Measurements from ENCODE around the gene TGFBI.

TGFBI gene

DNA sequence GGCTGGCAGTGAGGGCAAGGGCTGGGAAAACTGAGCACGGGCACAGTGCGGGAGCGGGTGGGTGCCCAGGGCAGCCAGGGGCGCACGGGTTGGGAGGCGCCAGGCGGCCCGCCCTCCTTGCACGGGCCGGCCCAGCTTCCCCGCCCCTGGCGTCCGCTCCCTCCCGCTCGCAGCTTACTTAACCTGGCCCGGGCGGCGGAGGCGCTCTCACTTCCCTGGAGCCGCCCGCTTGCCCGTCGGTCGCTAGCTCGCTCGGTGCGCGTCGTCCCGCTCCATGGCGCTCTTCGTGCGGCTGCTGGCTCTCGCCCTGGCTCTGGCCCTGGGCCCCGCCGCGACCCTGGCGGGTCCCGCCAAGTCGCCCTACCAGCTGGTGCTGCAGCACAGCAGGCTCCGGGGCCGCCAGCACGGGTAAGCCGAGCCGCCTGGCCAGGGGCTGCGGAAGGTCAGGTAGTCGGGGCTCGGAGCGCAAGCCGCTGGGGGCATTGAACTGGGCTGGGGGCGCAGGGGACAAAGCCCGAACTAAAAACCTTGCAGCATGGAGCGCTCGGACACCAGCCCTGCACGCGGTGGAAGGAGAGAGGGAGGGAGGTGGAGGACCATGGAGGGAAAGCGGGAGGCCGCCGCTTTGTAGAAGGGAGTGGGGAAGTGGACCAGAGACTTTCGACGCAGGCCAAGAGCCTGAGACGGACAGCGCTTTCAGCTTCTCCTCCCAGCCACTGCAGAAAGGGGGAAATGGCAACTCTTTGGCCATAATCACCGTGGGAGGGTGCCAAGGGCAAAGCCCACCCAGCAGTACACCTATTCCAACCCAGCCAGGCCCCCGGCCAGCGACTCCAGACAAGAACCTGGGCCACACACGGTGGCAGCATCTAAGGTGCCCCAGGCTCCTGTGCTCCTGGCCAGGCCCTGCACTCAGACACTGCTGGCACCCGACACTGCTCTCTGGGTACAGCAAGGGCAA is at the start of gene TGFBI:
TSS of gene TGFBI (plus strand) at position 207 of the 961 bp plus-strand sequence. CDS start at position 275, 68 bp downstream.
- DNase-seq (ENCODE audit: low read depth in 2 of 2), result no peak

DNA sequence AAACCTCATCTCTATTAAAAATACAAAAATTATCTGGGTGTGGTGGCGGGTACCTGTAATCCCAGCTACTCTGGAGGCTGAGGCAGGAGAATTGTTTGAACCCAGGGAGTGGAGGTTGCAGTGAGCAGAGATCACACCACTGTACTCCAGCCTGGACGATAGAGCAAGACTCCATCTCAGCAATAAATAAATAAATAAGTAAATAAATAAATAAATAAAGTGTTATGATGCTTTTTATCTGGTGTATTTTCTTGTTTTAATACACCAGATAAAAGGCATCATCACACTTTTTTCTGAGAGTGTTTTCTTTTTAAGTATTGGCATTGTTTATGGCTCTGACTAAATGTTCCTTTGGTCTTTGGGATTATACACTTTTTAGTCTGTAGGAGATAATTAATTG is 49.8 kb upstream of the TGFBI start:
- no peak for DNase-seq (ENCODE audit: low read depth in 2 of 2)

DNA sequence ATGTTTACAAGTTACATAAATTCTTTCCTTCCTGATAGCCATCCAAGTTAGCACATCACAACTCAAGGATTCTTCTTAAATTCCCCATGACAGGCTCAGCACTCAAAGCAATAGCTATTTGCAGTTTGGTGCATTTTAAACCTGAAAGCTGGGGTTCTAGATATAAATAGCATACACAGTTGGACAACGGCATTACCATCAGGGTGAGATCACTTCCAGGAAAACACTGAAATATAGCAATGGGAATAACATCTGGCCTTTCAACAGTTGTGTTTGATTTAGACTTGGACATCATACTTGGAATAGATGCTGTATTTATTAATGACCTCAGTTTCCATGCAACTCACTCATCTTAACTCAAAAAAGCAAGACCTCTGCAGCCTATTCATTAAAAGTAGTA is 49.3 kb upstream of the TGFBI start:
- DNase-seq (ENCODE audit: low read depth in 2 of 2), result peak; percentile 89 to 91

DNA sequence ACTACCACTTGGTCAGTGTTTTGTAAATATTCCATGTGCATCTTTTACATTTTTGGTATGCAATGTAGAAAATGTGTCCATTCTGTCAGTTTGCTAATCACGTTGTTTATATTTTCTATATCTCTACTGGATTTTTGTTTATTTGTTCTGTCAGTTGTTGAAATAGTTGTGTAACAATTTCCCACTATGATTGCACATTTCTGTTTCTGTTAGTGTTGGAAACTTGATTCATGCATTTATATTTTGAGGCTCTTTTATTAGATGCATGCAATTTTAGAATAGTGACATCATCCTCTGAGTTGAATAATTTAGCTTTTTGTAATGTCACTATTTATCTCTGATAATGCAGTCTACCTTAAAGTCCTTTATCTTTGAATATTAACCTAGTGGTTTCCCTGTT is 48.2 kb upstream of the TGFBI start:
- DNase-seq (ENCODE audit: low read depth in 2 of 2), result no peak

DNA sequence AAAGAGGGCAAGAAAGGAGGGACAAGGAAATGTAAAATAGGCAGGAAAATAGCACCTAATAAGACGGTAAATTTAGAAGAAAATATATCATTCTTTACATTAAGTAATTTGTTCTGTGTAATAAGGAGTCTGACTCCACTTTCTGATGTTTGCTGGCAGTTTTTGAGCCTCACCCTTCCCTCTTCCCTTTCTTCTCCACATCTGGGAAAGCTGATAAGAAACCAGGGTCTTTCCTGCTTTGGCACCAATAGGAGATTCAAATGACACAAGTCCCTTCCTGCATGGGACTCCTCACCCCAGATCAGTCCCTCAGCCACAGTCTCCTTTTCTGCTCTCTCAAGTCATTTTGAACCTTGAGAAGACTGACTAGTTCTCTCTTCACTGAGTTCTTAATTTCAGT is 42.8 kb upstream of the TGFBI start:
- no peak for DNase-seq (ENCODE audit: low read depth in 2 of 2)

DNA sequence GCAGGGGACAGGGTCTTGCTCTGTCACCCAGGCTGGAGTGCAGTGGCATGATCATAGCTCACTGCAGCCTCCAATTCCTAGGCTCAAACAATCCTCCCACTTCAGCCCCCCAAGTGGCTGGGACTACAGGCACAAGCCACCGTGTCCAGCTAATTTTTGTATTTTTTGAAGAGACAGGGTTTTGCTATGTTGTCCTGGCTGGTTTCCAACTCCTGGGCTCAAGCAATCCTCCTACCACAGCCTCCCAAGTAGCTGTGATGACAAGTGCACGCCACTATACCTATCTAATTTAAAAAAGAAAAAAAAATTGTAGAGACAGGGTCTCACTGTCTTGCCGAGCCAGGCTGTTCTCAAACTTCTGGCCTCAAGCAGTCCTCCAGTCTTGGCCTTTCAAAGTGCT is 42.4 kb upstream of the TGFBI start:
- DNase-seq (ENCODE audit: low read depth in 2 of 2), result no peak

DNA sequence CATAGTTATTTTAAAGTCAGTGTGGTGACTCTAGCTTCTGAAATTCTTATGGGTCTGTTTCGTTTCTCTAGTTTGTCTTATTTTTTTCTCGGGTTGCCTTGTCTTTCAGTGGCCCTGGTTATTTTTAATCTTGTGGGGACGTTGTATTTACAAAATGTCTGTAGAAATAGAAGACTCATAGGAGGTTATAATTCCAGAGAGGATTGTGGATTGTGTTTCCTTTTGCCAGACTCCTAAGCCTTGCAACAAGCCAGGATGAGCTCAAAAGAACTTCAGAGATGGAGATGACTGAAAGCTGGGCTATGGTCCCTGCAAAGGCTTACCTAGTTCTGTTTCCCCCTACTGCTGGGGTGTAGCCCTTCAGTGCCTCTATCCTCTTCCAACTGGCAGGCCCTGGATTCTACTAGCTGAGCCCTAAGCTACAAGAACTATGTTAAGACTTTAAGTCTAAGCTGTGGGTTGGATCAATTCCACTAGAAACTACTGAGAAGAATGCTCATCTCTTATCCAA is 41.8 kb upstream of the TGFBI start:
- DNase-seq (ENCODE audit: low read depth in 2 of 2), result no peak

DNA sequence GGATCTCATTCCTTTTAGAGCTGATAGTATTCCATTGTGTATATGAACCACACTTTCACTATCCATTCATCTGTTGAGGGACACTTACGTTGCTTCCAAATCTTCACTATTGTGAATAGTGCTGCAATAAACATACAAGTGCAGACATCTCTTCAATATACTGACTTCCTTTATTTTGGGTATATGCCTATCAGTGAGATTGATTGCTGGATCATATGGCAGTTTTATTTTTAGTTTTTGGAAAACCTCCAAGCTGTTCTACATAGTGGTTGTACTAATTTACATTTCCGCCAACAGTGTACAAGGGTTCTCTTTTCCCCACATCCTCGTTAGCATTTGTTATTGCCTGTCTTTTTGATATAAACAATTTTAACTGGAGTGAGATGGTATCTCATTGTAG is 40.2 kb upstream of the TGFBI start:
- DNase-seq (ENCODE audit: low read depth in 2 of 2), result no peak

DNA sequence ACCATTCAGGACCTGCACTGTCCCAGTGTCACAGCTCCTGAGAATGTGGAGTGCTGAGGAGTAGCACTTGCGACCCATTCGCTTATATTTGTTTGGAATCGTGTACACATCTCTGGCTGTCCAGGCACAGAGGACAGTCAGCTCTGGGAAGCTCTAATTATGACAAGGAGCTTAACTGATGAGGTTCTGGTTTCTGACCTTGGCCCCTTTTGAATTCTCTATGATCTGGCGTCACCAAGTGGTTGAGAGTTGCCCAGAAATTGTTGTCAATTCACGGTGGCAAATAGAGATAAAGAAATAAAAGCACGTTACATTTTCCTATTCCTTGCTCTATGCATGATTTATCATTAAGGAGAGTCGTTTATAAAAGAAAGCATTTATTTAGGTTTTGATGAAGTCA is 39.1 kb upstream of the TGFBI start:
- no peak for DNase-seq (ENCODE audit: low read depth in 2 of 2)

DNA sequence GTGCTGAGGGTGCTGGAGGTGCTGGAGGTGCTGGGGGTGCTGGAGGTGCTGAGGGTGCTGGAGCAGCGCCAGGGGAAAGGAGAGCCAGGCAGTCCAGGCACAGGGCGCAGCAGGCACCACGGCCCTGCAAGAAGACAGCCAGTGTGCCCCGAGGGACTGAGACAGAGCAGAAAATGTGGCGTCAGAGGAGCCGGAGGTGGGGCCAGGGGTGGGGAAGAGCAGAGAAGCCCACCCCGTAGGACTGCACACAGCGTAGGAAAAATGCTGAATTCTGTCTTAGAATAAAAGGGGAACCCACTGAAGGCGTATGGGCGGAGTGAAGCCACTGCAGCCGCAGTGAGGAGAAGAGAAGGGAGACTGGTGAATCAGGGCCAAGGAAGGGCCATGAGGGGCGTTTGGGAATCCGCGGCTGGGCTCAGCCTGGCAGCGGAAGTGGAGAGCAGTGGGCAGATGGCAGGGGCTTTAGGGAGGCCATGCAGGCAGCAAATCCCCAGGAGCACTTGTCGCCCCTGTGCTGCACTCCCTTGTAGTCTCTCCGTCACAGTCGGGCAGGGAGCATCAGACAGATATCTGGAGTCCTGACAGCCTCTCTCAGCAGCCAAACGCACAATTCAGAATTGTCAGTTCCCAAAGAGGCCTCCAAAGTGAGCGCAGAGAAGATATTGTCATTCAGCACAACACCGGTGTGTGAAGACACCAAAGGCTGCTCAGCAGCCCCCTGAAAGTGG is 38.1 kb upstream of the TGFBI start:
- no peak for DNase-seq (ENCODE audit: low read depth in 2 of 2)

DNA sequence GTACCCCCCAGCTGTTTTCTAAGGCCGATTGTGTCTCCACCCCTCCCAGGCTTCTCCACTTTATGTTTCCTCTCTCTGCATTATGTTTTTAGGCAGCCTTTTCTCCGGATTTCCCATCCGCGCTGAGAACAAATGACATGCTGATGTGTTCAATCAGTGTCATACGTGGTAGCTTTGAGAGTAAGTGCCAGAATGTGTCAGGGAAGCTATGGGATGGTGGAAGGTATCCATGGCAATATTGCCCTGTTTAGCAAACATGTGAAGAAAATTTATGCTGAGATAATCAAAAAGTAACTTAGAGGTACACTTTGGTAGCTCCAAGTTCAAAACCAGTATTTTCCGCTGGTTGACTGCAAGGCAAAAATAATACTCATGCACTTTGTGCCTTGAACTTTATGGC is 37.4 kb upstream of the TGFBI start:
- no peak for DNase-seq (ENCODE audit: low read depth in 2 of 2)

DNA sequence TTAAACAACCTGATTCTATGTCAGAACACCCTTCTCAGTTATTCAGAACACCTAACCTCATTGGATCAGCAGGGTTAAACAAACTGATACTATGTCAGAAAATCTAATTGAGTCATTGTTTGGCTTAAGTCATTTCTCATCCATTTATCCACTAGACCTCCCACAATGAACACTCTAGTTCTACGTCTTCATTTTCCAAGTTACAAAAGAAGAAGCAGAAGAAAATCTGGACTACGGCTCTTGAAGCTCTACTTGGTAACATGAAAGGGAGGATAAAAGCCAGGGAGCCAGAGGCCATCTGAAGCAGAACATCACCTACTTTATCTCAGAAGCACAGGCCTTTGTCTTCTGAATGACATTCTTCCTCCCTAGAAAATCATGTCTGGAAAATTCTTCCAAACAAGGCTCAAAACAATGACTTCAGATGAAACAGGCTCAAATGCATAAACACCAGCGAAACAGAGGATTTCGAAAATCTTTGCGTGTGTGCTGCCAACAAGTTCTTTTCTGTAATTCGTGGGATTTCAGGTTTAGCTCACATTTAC is 35.4 kb upstream of the TGFBI start:
- no peak for DNase-seq (ENCODE audit: low read depth in 2 of 2)

DNA sequence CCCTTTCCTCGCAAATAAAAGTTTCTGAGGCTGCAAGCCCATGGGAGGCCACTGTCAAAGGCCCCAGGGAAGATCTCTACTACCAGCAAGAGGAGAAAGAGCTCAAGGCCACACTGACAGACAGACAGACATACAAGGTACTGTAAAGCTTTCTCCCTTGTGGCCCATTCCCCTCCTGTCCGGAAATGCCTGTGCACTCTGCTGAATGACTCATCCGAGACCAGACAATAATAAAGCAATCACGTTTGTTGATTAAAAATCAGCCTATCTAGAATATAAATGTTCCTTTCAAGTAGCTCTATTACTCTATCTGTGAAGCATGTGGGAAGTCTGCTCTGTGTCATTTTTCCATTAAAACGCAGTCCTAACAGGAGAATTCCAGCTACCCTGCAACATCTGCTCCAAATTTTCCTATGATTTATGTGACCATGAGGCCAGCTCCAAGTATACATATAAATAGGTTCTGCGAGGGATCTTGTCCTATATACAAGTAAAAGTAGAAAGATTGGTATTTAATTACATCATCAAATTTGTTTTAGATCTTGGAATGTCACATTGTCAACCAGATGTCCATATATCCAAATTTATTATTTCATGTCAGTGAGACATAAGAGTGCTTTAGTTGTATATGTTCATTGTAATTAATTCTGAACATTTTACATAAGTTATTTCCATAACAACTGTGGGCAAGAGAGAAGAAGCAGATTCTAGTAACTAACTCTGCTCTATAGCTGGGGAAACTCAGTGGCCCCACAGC is 34.7 kb upstream of the TGFBI start:
- peak; percentile 99 for DNase-seq (ENCODE audit: low read depth in 2 of 2)

DNA sequence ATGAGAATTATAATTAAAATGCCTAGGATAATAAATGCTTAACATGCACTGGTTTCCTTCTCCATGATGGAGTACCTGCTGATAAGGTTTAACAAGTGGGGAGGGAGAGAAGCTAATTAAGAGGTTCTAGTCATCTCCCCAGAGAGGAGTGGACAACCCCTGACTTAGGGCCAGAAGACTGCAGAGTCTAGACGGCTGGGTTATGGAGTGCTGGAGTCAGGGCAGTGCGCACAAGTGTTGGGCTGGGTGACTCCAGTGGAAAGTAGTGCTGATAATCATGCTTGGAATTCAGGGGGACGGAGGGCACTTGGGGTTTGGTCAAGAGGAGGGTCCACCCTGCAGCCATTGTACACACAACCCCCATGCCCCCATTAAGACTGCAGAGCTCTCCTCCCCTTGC is 32.8 kb upstream of the TGFBI start:
- DNase-seq (ENCODE audit: low read depth in 2 of 2), result no peak

DNA sequence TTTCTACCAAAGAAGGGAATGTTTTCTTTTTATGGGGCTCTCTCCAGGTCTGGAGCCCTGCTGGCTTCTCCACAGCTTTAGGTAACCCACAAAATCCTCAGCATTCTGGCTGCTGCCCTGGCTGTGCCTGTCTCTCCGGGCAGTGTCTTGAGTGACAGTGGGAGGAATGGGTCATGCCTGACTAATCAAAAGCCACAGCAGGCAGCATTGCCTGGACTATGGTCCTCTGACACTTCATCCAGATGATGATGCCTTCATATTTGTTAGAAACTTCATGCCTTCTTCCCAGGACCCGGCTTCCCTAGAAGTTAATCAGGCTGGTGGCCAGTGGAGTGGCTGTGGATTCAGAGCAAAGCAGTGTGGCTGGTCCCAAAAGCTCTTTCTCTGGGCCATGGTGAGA is 32.2 kb upstream of the TGFBI start:
- no peak for DNase-seq (ENCODE audit: low read depth in 2 of 2)

DNA sequence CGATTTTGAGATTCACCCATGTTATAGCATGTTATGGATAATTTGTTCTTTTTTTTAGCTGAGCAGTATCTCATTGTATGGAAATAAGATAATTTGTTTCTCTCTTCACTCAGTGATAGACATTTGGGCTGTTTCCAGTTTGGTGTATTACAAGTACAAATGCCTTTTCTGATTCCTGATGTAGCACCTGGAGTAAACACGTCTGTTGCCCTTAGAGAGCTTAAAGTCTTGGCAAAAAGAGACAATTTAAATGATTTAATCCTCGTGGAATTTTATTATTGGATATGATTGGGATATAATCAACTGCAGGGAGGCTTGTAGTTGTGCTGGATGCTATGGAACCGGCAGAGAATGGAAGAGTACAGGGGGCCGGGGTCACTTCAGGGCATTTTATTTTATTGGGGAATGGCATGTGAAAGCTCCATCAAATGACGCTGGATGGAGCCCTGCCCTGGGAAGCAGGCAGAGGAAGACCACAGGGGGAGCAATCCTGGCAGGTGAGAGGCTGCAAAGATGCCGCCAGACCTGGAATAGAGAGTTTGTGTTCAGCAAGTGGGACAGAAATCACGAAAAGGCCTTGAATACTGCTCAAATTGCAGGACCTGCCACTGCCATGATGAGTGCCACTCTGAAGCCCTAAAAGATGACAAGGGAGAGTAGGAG is 31.0 kb upstream of the TGFBI start:
- DNase-seq (ENCODE audit: low read depth in 2 of 2), result no peak

DNA sequence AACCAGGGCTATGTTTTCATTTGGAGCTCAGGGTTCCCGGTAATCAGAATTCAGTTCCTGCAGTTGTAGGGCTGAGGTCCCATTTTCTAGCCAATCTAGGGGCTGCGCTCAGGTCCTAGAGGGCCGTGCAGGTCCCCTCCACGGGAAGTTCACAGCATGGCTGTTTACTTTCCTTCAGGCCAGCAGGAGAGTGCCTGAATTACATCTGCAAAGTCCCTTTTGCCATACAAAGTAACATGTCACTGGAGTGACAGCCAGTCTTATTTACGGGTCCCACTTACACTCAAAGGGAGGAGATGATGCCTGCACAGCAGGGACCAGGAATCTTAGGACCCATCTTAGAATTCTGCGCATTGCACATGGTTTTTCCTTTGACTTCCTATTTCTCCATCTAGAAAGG is 29.9 kb upstream of the TGFBI start:
- DNase-seq (ENCODE audit: low read depth in 2 of 2), result no peak

DNA sequence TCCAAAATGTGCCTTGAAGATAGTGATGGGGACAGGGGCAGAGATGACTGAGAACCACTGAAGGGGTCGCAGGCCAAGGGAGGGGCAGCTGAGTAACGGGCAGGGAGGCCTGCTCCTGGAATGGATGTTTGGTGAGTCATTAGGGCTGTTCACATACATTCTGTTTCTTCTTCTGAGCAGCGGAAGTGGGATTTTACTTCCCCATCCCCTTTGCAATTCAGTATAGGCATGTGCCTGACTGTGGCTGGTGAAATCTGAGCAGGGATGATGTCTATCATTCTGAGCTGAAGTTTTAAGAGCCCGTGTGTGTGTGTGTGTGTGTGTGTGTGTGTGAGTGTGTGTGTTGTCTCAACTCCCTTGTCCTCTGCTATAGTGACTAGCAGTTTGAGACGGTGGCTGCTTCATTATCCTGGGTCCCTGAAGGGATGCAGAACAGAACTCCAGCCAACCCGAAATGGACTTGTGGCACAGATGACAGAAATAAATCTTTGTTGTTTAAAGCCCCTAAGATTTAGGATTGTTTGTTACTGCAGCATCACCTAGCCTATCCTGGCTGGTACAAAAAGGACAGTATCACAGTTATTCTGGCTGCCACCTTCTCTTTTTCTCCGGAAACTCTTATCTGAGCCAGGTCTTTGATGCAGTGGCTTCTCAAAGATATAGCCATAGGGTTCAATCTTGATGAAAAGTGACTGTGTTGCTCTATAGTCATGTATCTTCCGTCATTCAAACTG is 29.2 kb upstream of the TGFBI start:
- DNase-seq (ENCODE audit: low read depth in 2 of 2), result peak; percentile 91 to 92

DNA sequence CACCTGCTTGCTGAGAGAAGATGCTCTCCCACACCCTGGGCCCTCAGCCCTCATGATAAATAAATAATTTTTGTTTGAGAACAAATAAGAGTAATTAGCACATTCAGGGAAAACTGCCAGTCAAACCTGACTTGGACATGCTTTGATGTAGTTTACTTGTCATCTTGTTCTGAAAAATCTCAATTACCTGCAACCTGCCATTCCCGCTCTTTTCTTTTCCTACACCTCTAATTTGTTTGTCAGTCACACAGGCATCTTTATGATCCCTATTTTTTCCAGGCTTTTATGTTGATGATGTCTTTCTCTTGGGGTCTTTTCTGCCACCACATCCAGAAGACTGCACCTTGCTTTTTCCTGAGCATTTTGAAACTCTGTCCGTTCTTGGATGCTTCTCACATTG is 28.6 kb upstream of the TGFBI start:
- DNase-seq (ENCODE audit: low read depth in 2 of 2), result no peak

DNA sequence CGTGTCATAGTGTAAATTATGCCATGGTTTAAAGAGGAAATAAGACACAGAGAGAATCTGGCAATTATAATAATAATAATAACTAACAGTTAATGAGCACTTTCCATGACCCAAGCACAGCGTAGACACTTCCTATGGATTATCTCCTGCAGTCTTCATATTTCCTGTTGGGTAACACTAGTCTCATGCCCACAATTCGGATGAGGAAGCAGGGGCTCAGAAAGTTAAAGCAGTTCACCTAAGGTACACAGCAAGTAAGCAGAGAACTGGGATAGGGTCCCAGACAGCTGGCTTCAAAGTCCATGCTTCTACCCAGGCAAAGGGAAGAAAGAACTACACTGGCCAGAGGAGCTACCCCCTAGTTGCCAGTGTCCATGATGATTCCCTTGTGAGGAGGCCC is 27.9 kb upstream of the TGFBI start:
- no peak for DNase-seq (ENCODE audit: low read depth in 2 of 2)
